Skeletal muscle cell (primary cell): ENCODE results near the gene ACP3.
A peak's percentile ranks its signal among the peaks of the same experiment; 100 is the strongest.
"Not testable (repeated sequence)": the region's sequence is repeated elsewhere in the genome, so short reads cannot be mapped to it uniquely, and the experiment has no call there.

Source experiments
- DNase-seq: peaks from one replicate; pipeline ENCODE4 v3.0.0-alpha.2; 2010; ENCODE audit warnings: low read depth
- H3K4me3 ChIP-seq: 2 replicates; pipeline ENCODE4 v1.5.1; 2011; ENCODE audit warnings: low read depth, mild to moderate bottlenecking, control low read depth, low read length, moderate library complexity

ACP3 gene, protein sequence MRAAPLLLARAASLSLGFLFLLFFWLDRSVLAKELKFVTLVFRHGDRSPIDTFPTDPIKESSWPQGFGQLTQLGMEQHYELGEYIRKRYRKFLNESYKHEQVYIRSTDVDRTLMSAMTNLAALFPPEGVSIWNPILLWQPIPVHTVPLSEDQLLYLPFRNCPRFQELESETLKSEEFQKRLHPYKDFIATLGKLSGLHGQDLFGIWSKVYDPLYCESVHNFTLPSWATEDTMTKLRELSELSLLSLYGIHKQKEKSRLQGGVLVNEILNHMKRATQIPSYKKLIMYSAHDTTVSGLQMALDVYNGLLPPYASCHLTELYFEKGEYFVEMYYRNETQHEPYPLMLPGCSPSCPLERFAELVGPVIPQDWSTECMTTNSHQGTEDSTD

DNA sequence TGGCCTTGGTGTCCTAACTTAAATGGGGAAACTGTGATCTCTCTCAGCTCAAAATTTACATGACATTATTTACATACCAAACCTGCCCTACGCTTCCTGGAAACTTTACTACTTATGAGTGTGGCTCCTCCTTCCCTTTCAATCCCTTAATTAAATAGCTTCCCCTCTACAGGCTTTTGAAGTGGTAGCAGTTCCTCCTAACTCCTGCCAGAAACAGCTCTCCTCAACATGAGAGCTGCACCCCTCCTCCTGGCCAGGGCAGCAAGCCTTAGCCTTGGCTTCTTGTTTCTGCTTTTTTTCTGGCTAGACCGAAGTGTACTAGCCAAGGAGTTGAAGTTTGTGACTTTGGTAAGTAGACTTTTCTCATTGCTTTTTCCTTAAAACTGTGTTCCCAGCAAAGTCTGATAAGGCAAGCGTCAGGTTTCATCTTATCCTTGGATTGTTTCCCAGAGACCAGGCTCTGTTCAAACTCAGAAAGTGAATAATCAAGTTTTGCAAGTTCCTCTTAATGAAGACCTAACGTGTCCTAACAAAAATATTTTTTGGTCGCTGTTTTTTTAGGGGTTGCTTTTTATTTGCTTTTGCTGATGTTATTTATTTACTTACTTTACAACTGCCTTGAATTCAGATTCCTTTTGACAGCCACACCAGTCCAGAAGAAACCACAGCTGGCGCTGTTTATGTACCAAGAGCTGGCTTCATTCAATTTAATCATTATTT, at the start of gene ACP3:
ACP3 (plus strand) TSS at position 179 of the 720 bp plus-strand sequence; CDS start at position 229, 50 bp downstream.
- H3K4me3 ChIP-seq: no peak within 1 kb of the TSS
- DNase-seq: peak; percentile 56

DNA sequence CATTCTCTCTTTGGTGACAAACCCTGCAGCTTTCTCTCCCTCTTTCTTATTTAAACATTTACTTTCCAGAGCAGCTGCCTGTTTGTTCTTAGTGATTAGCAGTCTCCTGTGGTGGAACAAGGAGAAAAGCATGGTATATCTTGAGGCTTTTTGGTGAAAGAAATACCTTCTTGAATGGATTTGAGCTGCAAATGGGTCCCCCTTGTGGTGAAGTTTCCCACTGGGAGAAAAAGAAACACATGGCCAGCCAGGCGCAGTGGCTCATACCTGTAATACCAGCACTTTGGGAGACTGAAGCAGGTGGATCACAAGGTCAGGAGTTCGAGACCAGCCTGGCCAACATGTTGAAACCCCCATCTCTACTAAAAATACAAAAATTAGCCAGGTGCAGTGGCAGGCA, 48.3 kb upstream of the ACP3 start:
- DNase-seq: no peak

DNA sequence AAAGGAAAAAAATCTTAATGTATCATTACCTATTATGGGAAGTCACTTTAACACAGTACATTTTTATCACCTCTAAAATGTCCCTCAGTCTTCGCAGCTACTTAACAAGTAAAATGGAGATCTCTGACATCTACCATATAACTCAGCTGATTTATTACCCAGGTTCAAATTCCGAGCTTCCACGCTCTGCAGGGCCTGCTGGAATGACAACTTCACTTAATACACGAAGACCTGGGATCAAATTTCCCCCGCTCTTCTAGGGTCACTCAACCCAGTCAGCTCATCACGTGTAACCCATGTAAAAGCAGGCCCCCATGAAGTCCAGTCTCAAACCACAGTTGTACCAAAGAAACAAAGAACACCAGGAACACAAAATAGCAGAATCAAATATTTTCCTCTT, 44.2 kb upstream of the ACP3 start:
- H3K4me3 ChIP-seq: no peak overlapping the region
- no peak for DNase-seq

More for the DNA sequence above, 48.3 kb upstream of the ACP3 start:
- no peak overlapping the region for H3K4me3 ChIP-seq

DNA sequence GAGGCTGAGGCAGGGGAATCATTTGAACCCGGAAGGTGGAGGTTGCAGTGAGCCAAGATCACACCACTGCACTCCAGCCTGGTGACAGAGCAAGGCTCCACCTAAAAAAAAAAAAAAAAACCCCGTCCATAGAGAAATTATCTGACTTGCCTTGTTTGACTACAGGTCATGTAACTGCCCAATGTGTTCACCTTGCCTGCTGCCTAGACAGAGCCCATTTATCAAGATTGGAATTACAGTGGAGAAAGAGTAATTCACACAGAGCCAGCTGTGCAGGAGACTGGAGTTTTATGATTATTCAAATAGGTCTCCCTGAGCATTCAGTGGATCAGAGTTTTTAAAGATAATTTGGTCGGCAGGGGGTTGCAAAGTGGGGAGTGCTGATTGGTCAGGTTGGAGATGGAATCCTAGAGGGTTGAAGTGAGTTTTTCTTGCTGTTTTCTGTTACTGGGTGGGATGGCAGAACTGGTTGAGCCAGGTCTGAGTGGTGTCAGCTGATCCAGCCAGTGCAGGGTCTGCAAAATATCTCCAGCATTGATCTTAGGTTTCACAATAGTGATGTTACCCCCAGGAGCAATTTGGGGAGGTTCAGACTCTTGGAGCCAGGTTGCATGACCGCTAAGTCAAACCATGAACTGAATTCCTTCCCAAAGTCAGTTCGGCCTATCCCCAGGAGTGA, 40.8 kb upstream of the ACP3 start:
- no peak for DNase-seq
- no peak overlapping the region for H3K4me3 ChIP-seq

DNA sequence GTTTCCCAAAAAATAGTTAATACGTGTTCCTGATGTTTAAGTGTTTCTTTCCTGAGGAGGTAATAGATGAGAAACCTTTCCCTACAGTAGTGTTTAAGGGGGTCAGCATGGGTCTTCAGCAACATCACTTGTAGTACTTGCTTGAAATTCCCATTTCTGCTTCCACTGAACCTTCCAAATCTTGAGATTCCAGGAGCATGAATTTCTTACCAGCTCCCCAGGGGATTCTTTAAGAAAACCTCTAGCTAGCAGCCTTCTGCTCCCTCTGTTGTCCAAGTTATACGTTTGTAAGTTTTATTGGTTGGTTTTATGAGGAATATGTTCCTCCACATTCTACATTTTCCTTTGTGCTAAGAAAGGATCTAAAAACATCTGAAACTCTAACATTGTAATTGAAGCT, 38.2 kb upstream of the ACP3 start:
- DNase-seq: peak; percentile 9

DNA sequence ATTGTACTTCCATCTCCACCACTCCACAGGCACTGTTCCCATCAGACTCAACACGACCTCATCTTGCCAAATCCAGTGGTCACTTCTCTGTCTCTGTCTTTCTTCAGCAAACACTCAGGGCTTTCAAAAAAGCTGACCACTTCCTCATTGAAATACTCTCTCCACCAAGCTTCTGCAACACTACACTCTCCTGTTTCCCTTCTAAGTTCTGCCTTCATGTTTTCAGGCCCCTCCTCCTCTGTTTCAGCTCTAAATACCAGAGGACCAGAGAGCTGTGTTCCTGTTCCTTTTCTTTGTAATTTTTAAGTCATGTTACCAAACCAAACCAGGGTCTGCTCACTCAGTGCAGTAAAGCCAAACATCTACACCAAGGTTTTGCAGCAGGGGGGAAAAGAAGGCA, 33.8 kb upstream of the ACP3 start:
- DNase-seq: peak; percentile 18
- H3K4me3 ChIP-seq: no peak overlapping the region

More for the DNA sequence above, 38.2 kb upstream of the ACP3 start:
- H3K4me3 ChIP-seq: no peak overlapping the region

DNA sequence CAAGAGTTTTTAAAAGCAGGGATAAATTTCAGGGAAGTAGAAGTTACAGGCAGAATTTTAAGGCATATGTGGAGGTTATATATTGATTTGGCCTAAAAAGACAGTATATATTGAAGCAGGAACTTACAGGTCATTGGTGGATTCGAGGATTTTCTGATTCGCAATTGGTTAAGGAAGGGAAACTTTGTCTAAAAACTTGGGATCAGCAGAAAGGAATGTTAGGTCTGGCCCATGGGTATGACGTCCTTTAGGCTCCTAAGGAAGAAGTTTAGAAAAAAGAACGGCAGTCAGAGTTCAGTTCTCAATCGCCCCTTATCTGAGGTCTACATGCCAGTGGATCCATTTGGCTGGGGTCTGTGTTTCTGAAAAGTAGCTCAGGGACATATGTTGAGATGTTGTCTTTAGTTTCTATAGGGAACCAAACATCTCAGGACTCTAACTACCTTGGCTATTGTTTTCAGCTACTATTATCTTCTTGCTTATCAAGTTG, 33.2 kb upstream of the ACP3 start:
- no peak overlapping the region for H3K4me3 ChIP-seq
- no peak for DNase-seq

DNA sequence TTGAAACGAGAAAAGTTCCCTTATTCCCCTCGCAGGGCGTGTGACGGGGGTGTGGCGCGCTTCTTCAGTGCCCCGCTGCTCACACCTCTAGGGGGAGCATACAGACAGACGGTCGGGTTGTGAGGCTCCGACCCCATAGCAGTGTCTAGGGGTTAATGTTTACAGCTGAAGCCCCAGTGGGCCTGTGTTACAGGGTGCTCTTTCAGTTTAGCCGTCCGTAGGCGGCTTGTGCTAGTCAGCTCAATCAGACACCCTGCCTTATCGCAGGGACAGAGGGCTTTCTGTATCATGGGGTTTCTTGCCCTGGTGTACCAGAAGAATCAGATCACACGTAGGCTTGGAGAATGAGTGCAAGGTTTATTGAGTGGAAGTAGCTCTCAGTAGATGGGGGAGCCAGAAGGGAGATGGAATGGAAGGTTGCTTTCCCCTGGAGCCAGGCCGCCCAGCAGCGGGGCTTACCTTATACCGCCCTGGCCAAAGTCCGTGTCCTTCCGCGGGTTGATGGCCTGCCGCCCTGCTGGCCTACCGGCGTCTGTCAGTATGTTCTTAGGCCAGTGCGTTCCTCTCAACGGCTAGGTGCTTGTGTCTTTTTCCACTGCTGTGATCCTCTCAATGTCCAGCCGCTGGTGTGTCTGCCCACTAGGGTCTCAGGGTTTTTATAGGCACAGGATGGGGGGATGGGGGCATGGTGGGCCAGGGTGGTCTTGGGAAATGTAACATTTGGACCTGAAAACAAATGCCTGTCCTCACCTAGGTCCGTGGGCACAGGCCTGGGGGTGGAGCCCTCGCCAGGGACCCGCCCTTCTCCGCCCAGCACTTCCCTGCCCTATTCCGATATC, 32.2 kb upstream of the ACP3 start:
- DNase-seq: no peak
- H3K4me3 ChIP-seq: no peak overlapping the region

DNA sequence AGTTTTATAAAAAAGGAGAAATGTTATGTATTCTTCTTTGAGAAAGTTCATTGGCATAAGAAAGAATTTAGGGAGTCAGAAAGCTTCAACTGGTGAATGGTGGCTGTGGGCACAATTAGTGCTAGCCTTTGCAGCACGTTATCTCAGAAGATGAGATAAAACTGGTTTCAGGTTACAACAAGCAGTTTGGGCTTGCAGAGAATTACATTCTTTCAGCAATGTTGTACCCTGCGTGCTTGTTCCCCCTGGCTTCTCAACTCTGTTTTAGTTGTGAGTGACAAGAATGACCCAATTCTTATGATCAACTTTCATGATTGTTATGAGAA, 31.6 kb upstream of the ACP3 start:
- DNase-seq: no peak

DNA sequence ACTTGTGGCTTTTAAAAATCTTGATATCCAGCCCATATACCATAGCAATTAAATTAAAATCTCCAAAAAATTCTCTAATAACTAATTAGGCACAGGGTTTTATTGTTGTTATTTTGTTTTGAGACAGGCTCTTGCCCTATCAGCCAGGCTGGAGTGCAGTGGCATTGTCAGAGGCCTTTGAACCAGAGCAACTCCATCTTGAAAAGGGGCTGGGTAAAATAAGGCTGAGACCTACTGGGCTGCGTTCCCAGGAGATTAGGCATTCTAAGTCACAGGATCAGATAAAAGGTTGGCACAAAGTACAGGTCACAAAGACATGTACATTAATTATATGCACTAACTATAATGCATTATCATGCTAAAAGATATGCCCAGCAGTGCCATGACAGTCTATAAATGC, 31.2 kb upstream of the ACP3 start:
- DNase-seq: no peak
- H3K4me3 ChIP-seq: no peak overlapping the region

More for the DNA sequence above, 31.6 kb upstream of the ACP3 start:
- H3K4me3 ChIP-seq: no peak overlapping the region

DNA sequence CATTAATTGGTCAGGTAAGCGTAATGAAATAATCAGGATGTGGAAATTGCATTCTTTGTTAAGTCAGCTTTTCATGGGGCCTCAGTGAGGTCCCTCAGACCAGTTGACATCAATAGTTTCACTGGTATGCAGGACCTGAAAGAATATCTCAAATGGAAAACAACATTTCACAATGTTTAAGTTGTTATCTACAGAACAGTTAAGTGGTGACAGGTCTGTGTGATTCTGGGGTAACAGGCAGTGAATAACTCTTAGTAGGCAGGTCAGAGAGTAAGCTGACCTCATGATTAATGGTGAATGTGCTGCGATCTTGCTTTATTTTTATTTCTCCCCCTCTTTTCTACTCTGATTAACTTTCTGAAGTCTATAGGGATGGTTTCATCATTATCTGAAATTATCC, 28.9 kb upstream of the ACP3 start:
- no peak for DNase-seq
- no peak overlapping the region for H3K4me3 ChIP-seq

DNA sequence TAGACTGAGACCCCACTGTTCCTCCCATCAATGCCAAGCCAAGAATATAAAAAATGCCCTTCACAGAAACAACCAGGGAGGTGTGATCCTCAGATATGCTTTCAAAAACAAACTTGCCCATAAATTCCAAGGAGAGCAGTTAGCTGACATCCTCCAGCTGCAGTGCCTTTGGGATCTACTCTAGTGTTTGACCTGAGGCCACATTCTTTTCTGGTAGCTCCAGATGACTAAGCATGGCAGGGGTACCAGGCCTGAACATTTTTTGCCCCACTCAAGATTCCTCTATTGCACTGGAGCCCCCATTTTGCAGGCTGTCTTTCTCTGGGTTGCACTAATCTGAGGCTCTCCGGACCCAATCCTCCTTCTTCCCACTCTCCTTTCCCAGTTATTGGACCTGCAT, 27.9 kb upstream of the ACP3 start:
- no peak overlapping the region for H3K4me3 ChIP-seq
- no peak for DNase-seq

DNA sequence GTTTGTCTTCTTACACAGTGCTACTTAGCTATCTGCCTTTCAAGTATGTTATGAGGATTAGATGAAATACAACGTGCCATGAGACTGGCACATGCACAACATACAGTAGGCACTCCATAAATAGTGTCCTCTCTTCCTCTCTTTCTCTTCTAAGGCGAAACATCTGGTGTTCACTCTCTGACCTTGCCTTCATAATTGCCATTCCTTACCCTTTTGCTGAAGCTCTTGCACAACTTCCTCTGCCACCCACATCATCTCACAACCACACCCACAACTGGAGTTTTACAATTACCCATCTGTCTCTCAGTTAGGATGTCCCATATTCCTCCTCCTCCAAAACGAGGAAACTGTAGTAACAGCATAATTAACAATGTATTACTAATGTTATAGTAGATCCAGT, 26.4 kb upstream of the ACP3 start:
- DNase-seq: no peak
- no peak overlapping the region for H3K4me3 ChIP-seq

DNA sequence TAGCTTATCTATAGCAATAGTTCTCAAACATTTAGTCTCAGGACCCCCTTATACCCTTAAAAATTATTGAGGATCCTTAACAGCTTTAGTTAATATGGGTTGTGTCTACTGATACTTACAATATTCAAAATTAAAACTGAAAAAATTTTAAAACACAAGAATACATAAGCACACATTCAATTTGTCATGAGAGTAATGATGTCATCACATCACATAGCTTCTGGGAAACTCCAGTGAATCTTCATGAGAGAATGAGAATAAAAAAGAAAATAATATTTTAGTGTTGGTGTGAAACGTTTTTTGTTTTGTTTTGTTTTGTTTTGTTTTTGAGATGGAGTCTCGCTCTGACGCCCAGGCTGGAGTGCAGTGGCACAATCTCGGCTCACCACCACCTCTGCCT, 25.2 kb upstream of the ACP3 start:
- no peak overlapping the region for H3K4me3 ChIP-seq
- no peak for DNase-seq

DNA sequence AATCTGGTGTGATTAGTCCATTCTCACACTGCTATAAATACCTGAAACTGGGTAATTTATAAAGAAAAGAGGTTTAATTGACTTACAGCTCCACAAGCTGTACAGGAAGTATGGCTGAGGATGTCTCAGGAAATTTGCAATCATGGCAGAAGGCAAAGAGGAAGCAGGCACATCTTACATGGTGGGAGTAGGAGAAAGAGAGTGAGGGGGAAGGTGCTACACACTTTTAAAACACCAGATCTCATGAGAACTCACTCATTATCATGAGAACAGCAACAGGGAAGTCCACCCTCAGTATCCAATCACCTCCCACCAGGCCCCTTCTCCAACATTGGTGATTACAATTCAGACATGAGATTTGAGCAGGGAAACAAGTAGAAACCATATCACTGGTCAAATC, 24.0 kb upstream of the ACP3 start:
- DNase-seq: no peak
- no peak overlapping the region for H3K4me3 ChIP-seq

DNA sequence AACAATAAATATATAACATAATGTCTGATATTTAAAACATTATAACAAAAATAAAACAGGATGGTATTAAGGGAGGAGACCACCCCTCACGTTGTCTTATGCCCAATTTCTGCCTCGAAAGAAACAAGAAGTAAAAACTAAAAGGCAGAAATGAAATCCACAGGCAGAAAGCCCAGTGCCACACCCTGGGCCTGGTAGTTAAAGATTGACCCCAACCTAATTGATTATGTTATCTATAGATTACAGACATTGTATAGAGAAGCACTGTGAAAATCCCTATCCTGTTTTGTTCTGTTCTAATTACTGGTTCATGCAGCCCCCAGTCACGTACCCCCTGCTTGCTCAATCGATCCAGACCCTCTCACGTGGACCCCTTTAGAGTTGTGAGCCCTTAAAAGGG, 22.3 kb upstream of the ACP3 start:
- H3K4me3 ChIP-seq: no peak overlapping the region
- DNase-seq: no peak

DNA sequence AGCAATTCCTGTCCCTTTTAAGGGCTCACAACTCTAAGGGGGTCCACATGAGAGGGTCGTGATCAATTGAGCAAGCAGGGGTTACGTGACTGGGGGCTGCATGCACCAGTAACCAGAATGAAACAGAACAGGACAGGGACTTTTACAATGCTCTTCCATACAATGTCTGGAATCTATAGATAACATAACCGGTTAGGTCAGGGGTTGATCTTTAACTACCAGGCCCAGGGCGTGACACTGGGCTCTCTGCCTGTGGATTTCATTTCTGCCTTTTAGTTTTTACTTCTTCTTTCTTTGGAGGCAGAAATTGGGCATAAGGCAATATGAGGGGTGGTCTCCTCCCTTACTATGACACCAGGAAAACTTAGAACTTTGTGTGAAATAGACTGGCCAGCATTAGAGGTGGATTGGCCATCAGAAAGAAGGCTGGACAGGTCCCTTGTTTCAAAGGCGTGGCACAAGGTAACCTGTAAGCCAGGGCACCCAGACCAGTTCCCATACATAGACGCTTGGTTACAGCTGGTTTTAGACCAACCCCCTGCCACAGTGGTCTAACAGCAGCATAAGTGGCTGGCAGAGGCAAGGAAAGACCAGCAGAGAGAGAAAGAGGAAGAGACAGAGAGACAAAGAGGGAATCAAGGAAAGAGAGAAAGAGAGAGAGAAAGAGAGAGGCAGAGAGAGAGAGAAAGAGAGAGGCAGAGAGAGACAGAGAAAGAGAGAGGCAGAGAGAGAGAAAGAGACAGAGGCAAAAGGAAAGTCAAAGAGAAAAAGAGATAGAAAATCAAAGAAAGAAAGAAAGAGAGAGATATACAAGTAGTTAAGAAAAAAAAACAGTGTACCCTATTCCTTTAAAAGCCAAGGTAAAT, 13.6 kb upstream of the ACP3 start:
- not testable (repeated sequence) for DNase-seq, H3K4me3 ChIP-seq

DNA sequence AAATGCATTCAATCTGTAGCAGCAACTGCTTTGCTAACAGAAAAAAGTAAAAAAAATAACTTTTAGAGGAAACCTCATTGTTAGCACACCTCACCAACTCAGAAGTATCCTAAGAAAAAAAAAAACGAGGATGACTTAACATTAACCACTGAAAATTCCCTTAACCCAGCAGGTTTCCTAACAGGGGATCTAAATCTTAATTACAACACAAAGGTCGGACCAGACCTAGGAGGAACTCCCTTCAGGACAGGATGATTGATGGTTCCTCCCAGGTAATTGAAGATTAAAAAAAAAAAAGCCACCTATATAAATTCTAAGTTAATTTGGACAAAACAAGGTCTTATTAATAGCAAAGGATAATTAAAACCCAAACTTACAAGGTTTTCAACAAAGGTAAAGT, 12.9 kb upstream of the ACP3 start:
- not testable (repeated sequence) for H3K4me3 ChIP-seq, DNase-seq

DNA sequence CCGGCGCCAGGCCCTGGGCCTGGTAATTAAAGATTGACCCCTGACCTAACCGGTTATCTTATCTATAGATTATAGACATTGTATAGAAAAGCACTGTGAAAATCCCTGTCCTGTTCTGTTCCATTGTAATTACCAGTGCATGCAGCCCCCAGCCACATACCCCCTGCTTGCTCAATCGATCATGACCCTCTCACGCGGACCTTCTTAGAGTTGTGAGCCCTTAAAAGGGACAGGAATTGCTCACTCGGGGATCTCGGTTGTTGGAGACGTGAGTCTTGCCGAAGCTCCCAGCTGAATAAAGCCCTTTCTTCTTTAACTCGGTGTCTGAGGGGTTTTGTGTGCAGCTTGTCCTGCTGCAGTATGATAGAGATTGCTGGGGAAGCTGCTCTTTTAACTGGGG, 7.2 kb upstream of the ACP3 start:
- not testable (repeated sequence) for DNase-seq, H3K4me3 ChIP-seq
